WERI-Rb-1 (cell line): ENCODE results near the gene BICD2.

ENCODE experiments used
- DNase-seq: peaks from one replicate; pipeline ENCODE4 v3.0.0-alpha.2; 2020
- H3K27ac ChIP-seq: fragments of 250-450 bp; sonication (Bioruptor Pico); 2 replicates; pipeline ENCODE4 v1.5.1; 2020; ENCODE audit warnings: mild to moderate bottlenecking, moderate library complexity
- H3K27me3 ChIP-seq: fragments of 250-450 bp; sonication (Bioruptor Pico); 2 replicates; pipeline ENCODE4 v1.5.1; 2021; ENCODE audit warnings: mild to moderate bottlenecking, low read depth, moderate library complexity; ENCODE audit not compliant: insufficient read depth, severe bottlenecking
- H3K36me3 ChIP-seq: fragments of 250-450 bp; sonication (Bioruptor Pico); 2 replicates; pipeline ENCODE4 v1.5.1; 2020; ENCODE audit warnings: mild to moderate bottlenecking, moderate library complexity
- H3K4me3 ChIP-seq: 2 replicates; pipeline ENCODE4 v1.5.1; 2011; ENCODE audit warnings: low read depth, mild to moderate bottlenecking, control low read depth, low read length
- H3K9me3 ChIP-seq: fragments of 250-450 bp; sonication (Bioruptor Pico); 2 replicates; pipeline ENCODE4 v1.5.1; 2021; ENCODE audit warnings: mild to moderate bottlenecking, moderate library complexity; ENCODE audit not compliant: severe bottlenecking
- CTCF ChIP-seq: IDR thresholded peaks from 2 replicates; pipeline ENCODE4 v1.5.1; 2011; ENCODE audit warnings: low read depth, mild to moderate bottlenecking, control low read depth, inconsistent platforms, low read length

BICD2 gene

GRCh38 chr9:92666236-92666635 lies 98.4 kb downstream of the BICD2 start:
- Histone ChIP-seq H3K27me3 (no peaks in the 10 kb centered on the region), H3K4me3 (no peak overlapping the region), H3K36me3 (peaks cover 6% of the 10 kb centered on the region; the same call in 1 of the 2 replicates), H3K27ac (no peak overlapping the region), H3K9me3 (no peaks in the 10 kb centered on the region)
- DNase-seq: no peak
- TF ChIP-seq CTCF: no peak

- no peak for DNase-seq
- Histone ChIP-seq H3K27me3 (no peaks in the 10 kb centered on the region), H3K27ac (no peak overlapping the region), H3K4me3 (no peak overlapping the region), H3K36me3 (peaks cover 6% of the 10 kb centered on the region; the same call in 1 of the 2 replicates), H3K9me3 (no peaks in the 10 kb centered on the region)
- TF ChIP-seq CTCF: no peak
Observed at GRCh38 chr9:92665836-92666235, 98.8 kb downstream of the BICD2 start.

GRCh38 chr9:92664394-92665152 lies 100.1 kb downstream of the BICD2 start:
- H3K27me3 ChIP-seq: no peaks in the 10 kb centered on the region
- no peak overlapping the region for H3K27ac ChIP-seq
- H3K36me3 ChIP-seq: peaks cover 6% of the 10 kb centered on the region; the same call in 1 of the 2 replicates
- DNase-seq: no peak
- TF ChIP-seq CTCF: no peak
- no peaks in the 10 kb centered on the region for H3K9me3 ChIP-seq
- H3K4me3 ChIP-seq: no peak overlapping the region

GRCh38 chr9:92663951-92664350 lies 100.7 kb downstream of the BICD2 start:
- no peak for DNase-seq
- Histone ChIP-seq H3K4me3 (no peak overlapping the region), H3K36me3 (peaks cover 6% of the 10 kb centered on the region; the same call in 1 of the 2 replicates), H3K27me3 (no peaks in the 10 kb centered on the region), H3K9me3 (no peaks in the 10 kb centered on the region), H3K27ac (no peak overlapping the region)
- no peak for TF ChIP-seq CTCF

GRCh38 chr9:92663126-92663525 lies 101.5 kb downstream of the BICD2 start:
- Histone ChIP-seq H3K4me3 (no peak overlapping the region), H3K9me3 (no peaks in the 10 kb centered on the region), H3K36me3 (peaks cover 11% of the 10 kb centered on the region; the same call in 1 of the 2 replicates), H3K27me3 (no peaks in the 10 kb centered on the region), H3K27ac (no peak overlapping the region)
- no peak for DNase-seq
- no peak for TF ChIP-seq CTCF

- Histone ChIP-seq H3K27ac (no peak overlapping the region), H3K27me3 (no peaks in the 10 kb centered on the region), H3K4me3 (no peak overlapping the region), H3K36me3 (peaks cover 9% of the 10 kb centered on the region; the same call in 1 of the 2 replicates), H3K9me3 (no peaks in the 10 kb centered on the region)
- no peak for DNase-seq
- TF ChIP-seq CTCF: no peak
Observed at GRCh38 chr9:92661743-92662142, 102.9 kb downstream of the BICD2 start.
